ENCODE measurements around the gene GP5.

GP5 gene

DNA sequence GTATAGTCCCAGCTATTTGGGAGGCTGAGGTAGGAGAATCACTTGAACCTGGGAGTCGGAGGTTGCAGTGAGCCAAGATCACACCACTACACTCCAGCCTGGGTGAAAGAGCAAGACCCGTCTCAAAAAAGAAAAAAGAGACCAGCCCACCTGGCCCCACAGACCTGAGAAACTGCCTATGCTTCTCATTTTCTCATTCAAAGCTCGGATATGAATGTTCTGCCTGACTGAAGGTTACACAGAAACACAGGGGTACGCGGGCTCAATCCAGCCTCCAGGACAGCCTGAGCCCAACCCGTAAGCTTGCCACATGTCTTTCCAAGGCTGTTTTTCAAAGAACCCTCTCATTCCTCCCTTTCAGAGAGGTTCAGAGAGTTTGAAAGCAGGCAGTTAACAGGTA, 19.8 kb downstream of the GP5 start:
- ChIA-PET POLR2A (no interaction called here), CTCF (interaction anchor here (1.4 to 2.6 kb wide), 3 partner anchors 11 to 35 kb away, joined by 3 to 7 read pairs (median 4); no protein-coding TSS in a partner anchor)
- no peak for TF ChIP-seq CTCF (IDR thresholded peaks at IDR 0.05; ENCODE audit: control extremely low read depth, extremely low read depth, low read depth, missing control alignments)
- DNase-seq (ENCODE audit: extremely low spot score): no peak

GRCh38 chr3:194377708-194378107, 21.4 kb downstream of the GP5 start:
- CTCF ChIA-PET: interaction anchor here (1.3 to 2.6 kb wide), 3 partner anchors 15 to 34 kb away, joined by 3 to 7 read pairs (median 4); no protein-coding TSS in a partner anchor
- TF ChIP-seq CTCF (IDR thresholded peaks at IDR 0.05; ENCODE audit: control extremely low read depth, extremely low read depth, low read depth, missing control alignments): no peak
- no peak for DNase-seq (ENCODE audit: extremely low spot score)
- POLR2A ChIA-PET: no interaction called here

- CTCF ChIA-PET: no interaction called here
- POLR2A ChIA-PET: no interaction called here
- TF ChIP-seq CTCF (IDR thresholded peaks at IDR 0.05; ENCODE audit: control extremely low read depth, extremely low read depth, low read depth, missing control alignments): no peak
- DNase-seq (ENCODE audit: extremely low spot score): no peak
These were observed 22.9 kb downstream of the GP5 start for GRCh38 chr3:194376241-194376560.

DNA sequence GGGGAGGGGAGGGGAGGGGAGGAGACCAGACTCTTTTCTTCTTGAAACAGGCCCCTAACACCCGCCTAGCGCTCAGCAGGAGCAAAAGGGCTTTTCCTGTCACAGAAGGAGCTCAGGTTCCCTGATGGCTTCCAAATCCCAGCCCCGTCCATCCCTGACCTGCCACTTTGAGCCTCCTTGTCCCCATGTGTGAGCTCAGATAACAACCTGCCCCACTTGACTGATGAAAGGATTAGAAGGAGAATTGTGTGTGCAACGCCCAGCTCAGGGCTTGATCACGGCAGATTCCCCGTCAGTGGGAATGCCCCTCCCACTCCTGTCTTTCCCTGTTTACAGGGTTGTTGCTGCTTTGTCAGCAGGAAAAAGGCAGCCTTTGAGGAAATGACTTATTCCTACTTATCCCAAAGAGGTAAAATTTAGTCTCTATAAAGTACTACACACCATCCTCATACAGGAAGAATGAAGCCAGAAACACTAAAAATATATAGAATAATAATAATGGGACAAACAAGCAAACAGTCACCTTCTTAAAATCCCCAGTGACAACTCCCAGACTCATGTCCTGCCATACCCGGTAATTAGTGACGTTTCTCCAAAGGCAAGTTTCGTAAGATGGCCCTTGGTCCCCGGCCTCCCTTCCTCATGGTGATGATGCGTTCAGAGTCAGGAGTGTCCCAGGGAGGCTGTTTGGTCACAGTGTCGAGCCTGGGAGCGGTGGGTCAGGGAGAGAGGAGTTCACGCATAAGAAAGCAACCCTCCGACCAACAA, 23.4 kb downstream of the GP5 start:
- no peak for DNase-seq (ENCODE audit: extremely low spot score)
- POLR2A ChIA-PET: no interaction called here
- no peak for TF ChIP-seq CTCF (IDR thresholded peaks at IDR 0.05; ENCODE audit: control extremely low read depth, extremely low read depth, low read depth, missing control alignments)
- CTCF ChIA-PET: interaction anchor here (0.9 to 1.0 kb wide), 2 partner anchors 14 to 31 kb away, joined by 3 read pairs; no protein-coding TSS in a partner anchor

- POLR2A ChIA-PET: no interaction called here
- CTCF ChIA-PET: interaction anchor here (0.9 to 1.0 kb wide), 2 partner anchors 14 to 31 kb away, joined by 3 read pairs; no protein-coding TSS in a partner anchor
- DNase-seq (ENCODE audit: extremely low spot score): no peak
- TF ChIP-seq CTCF (IDR thresholded peaks at IDR 0.05; ENCODE audit: control extremely low read depth, extremely low read depth, low read depth, missing control alignments): no peak
These were observed 24.1 kb downstream of the GP5 start for GRCh38 chr3:194374935-194375334.

DNA sequence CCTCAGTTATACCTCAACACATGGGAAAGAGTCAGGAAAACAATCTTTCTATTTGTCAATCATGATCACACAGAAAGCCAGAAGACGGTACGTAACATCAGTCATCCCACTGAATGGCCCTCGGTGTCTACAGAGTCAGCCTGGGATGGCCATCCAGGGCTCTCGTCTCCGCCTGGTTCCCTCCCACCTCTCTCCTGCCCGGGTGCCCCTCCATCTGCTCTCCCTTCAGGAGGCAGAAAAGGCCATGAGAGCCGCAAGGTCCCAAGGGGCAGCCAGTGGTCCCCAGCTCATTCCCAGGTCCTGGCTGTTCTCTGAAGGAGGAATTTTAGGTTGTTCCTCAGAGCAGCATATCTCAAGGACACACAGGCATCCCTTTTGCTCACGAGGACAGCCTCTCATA, 25.2 kb downstream of the GP5 start:
- ChIA-PET POLR2A (no interaction called here), CTCF (no interaction called here)
- no peak for DNase-seq (ENCODE audit: extremely low spot score)
- TF ChIP-seq CTCF (IDR thresholded peaks at IDR 0.05; ENCODE audit: control extremely low read depth, extremely low read depth, low read depth, missing control alignments): no peak

All from GM10248 (cell line).